Medulla oblongata (tissue), 1 donor: ENCODE measurements around the gene HOXB1.

Source experiments
- DNase-seq: peaks from one replicate; pipeline ENCODE4 v3.0.0-alpha.2; 2015; ENCODE audit errors: extremely low spot score

HOXB1 gene

DNA sequence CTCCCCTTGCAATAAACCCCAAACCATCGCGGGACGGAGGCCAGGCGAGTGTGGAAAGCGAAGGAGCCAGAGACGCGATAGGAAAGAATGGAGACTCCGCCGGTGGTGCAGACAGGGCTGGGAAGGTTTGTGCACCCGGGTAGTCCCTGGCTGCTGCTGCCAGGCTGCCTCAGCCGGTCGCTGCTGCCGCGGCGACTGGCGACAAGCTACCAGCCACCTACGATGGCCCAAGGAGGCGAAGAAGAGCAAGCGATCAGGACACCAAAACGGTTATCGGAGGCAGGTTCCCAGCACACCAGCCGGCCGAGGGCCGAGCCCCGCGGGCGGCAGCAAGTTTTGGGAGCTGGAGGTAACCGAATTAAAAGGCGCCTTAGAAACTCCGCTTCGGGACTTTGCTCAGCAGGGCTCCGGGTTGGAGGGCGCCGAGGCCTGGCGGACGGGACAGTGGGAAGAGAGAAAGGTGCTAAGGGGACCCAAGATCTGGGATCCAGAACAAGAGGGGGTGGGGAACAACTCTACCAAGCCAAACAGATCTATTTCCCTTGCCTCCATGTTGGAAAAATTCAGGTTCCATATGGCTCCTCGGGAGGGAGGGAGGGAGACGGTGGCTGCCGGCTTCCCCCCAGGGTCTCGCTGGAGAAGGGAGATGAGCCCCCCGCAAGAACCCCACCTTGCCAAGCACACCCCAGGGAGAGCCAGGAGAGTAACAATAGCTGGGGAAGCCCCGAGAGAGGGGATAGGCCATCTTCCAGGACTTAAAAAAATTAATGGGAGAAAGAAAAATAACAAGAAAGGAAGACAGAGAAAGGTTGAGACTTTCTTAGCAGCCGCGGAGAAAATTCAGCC, 23.8 kb upstream of the HOXB1 start:
- peak; percentile 12 for DNase-seq

DNA sequence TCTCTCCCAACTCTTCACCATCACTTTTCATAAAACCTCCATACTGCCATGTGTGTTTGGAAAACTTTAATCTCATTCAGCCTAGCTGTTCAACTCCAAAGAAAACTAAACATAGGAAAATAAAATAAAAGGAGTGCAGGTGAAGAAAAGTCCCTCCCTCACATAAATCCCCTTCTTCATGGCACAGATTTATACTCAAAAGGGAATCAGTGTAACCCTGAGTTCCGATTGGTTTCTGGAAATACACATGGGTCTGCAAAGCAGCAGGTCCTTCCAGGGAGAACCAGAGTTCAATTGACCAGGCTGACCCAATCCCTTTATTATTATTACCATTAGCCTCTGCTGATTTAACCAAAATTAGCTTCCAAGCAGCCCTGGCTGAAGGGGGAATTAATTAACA, 23.0 kb upstream of the HOXB1 start:
- peak; percentile 12 for DNase-seq

DNA sequence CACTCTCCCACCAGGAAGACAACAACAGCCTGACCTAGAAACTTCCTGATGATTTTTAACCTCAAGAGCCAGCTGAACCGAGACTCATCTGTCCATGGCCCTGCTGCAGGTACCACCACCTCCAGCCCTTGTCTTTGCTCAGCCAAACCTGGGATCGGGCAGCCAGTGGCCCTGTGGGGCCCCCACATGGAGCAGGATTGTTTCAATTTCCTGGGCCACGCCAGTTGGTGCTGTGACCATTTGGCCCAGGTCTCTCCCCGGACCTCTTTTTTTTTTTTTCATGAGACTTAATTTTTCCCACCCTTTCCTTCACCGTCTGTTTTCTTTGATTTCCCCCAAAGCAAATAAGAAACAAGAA, 22.4 kb upstream of the HOXB1 start:
- DNase-seq, result peak; percentile 4

DNA sequence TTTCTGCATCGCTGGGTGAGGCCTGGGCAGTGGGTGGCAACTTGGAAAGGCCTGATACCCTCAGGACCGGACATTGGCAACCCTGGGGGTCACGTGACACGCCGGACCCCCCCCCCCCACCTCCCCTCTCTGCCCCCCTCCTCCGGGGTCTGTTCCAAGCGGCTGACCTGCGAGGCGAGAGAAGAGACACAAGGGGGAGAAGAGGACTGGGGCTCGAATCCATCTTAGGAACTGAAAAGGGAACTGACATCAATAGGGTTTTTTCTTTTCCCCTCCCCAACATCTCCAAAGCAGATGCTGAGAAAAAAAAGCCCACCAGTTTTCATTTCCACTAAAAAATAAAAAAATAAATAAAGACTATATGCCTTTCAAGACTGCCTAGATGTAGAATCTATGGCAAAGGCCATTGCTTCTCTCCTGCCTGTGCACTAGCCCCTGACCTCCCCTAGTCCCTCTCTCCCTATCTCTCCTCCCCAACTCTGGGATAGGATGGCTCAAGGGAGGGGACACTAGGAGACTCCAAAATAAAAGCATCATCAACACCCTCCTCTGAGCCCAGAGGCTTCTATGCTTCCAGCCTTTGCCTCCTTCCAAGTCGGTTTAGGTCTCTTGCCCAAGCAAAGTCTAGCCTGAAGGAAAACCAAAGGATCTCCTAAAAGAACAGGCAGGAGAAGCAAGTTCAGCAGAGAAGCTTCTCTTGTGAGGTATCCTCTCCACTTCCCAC, 21.8 kb upstream of the HOXB1 start:
- DNase-seq, result peak; percentile 74

DNA sequence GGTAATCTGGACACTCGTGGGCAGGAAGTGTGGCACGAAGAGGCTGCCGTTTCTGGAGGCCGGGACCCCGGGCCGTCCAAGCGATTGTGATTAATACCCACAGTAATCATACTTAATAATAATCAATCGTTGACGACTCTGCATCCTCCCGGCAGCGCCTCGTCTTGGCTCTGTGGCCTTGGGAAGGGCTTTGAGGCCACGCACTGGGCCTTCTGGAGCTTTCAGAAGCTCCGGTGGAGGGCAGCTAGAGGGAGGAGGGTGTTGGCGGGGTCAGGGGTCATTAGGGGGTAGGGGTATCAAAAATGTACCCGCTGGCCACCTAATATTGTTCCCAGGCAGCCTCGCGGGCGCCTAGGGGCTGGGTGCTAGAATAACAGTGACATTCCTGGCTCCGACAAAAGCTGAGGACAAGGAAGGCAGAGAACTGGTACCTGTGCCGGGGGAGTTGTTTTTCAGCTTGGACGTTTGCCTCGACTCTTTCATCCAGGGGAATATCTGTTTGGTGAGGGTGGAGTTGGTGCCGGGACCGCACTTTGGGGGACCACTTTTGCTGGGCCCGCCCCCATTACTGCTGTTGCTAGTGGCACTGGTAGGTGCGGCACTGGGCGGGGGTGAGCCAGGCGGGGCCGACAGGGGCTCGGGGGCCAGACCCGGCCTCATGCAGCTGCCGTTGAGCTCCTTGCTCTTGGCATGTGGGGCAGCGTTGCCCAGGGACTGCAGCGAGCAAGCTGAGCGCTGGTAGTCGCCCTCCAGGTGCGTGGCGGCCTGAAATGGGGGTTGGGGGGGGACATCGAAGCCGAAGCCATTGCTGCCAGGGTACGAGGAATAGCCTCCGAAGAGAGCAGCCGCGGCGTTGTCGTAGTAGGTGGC, 21.0 kb upstream of the HOXB1 start:
- DNase-seq, result peak; percentile 4

DNA sequence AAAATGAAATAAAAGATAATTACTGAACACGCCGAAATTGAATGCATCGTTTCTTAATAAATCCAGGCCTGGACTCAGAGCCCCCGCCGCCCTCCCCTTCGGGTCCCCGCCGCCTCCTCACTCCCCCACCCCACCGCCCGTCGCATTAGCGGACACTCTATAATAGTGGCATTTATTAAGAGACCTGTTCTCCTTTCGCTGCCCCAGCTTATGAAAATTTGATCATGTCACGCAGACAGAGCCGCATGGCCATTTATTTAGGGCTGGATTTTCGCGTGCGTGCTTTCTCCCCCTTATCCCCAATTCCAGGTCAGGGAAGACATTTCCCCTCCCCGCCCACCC, 20.4 kb upstream of the HOXB1 start:
- DNase-seq, result no peak

DNA sequence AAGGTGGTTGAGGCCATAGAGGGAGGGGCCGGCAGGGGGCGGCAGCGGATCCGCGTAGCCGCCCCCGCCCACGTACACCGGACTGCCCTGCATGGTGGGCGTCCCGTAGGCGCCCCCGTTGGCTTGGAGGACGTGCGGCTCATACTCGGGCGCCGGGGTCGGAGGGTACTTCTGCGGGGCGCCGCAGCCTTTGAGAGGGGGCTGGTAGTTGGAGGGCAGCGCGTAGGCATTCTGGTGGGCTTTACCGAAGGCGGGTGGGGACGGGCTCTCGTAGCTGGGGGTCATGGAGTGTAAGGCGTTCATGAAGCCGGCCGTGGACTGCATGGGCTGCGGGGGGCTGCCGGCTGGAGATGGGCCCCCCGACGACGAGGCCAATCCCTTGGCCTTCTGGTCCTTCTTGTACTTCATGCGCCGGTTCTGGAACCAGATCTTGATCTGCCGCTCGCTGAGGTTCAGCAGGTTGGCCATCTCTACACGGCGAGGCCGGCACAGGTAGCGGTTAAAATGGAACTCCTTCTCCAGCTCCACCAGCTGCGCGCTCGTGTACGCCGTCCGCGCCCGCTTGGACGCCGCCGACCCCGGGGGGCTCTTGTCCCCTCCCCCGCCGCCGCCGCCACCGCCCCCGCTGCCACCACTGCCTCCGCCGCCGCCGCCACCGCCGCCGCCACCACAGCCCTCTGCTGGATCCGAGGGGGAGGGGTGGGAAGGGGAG, 19.8 kb upstream of the HOXB1 start:
- DNase-seq, result no peak

DNA sequence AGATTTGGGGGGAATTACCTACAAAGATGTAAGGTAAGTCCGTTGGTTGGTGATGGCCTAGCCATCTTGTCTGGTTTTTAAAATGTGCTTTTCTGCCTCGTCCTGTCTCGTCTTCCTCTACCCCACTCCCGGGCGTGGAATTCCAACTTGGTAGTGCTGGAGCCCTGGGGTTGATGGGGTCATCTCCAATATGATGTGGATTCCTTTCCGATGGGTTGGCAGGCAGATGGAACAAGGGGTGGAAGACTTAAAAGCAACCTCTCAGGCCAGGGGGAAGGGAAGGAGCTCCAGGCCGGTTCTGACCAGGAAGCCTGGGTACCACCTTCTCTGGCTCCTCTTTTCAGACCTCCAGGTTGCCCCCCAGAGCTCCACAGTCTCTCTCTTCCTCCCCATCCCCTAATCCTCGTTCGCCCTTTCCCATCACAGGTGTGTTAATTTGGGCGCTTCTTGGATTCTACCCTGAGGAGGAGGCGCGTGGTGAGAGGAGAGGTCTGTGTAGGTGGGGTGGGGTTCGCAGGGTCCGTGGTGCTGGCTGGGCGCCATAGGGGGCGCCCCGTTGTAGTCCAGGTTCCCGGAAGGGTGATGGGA, 19.2 kb upstream of the HOXB1 start:
- no peak for DNase-seq

DNA sequence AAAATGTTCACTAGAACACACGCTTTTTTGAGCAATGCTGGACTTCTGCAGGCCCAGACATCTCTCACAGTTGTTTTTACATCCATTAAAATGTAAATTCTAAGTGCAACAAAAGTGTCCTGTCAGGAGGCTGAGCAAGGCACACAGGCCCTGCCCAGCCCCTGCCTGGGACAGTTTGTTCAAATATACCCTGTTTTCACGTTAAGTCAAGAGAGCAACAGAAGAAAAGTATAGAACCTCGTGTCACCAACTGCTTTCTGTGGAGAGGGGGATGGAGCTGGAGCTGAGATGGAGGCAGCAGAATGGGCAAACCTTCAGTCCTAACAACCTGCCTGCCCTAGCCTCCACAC, 18.4 kb upstream of the HOXB1 start:
- no peak for DNase-seq

DNA sequence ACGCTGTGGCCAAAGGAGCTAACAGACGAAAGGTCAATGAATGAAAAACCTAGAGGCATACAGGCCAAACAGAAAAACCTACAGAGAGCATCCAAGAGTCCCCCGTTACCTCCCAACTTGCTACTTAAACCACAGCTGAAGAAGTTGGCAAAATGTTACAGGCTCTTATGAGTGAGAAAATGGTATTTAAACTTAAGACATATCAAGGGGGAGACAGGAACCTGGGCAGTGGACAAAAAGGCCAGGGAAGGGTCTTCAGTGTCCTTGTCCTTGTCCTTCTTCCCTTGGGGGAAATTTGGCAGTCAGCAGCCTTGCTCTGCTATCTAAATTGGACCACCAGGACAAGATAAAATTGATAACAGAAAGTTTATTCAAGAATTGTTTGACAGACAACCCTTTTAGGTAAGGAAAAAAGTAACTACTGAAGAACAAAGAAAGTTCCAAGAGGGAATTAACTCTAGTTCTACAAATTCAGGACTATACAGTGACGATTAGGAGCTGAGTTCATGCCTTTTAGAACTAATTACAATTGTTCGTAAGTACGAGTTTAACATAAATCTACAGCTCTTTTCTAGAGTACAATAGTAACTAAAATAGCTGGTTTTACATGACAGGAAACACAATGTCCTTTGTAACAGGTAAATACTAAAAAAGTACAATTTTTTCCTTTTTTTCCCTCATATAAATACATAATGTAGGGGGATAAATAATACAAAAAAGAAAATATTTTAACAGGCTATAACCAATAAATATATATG, 17.9 kb upstream of the HOXB1 start:
- DNase-seq, result no peak

DNA sequence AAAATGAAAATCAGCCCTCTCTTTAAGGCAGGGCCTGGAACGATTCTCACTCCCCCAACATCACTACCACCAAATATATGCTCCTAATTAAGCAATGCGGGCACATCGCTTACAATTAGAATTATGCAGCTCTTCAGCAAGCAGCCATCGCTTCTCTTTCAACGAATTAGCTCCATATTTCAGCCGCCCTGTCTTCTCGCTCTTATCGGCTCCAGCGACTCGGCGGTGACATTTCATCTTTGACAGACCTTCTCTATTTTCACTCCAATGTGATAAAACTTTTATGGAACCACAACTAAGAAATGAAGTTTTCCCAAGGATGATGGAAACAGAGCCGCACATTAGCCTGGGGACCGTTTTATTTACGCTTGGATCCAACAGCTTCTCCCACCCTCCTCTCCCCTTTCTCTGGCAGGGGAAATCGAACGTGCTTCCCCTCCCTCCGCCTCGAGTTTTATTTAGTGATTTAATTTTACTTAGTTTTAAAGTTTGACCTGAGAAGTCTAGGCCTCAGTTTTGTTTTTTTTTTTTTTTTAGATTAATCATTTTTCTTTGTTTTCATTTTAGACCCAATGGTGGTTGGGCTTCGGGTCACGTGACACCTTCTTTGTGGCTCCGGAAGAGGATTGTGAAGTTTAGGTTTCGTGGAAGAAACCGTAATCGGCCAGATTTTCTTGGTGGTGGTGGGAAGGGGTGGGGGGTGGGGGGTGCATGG, 17.2 kb upstream of the HOXB1 start:
- DNase-seq, result no peak

DNA sequence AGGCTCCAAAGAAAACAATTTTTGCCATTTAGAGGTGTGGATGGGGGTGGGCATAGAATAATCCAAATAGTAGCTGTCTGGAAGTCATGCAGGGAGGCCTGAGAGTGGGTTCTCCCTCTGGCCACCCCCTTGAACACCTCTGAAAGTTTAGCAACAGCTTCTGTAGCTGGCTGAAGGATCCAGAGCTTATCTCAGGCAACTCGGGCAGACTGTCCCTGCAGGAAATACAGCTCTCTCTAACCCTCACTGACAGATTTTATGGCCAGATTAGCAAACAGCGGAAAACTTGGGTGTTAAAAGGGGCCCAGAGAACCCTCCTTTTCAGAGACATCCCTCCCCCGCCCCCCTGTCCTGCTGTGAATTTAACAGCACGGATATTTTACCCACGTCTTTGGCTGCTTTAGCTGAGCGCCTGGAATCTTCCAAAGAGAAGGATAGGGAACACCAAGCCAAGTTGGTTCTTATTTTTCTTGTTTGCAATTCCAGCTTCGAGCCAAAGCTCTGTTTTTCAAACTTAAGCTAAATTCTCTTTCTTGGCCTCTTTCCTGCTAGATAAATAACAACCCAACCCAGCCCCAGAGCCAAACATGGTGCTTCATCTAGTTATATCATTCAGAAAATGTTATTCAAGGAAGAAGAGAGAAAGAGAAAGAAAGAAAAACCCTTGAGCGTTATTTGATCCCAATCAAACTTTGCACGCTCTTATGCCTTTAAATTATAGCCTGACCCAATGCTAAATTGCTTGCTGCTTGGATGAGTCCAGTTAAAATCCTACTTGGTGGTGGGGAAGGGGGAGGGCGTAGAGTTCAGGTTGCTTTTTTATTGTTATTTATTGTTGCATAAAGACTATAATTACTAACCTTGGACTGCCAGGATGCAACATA, 16.4 kb upstream of the HOXB1 start:
- DNase-seq, result peak; percentile 56

DNA sequence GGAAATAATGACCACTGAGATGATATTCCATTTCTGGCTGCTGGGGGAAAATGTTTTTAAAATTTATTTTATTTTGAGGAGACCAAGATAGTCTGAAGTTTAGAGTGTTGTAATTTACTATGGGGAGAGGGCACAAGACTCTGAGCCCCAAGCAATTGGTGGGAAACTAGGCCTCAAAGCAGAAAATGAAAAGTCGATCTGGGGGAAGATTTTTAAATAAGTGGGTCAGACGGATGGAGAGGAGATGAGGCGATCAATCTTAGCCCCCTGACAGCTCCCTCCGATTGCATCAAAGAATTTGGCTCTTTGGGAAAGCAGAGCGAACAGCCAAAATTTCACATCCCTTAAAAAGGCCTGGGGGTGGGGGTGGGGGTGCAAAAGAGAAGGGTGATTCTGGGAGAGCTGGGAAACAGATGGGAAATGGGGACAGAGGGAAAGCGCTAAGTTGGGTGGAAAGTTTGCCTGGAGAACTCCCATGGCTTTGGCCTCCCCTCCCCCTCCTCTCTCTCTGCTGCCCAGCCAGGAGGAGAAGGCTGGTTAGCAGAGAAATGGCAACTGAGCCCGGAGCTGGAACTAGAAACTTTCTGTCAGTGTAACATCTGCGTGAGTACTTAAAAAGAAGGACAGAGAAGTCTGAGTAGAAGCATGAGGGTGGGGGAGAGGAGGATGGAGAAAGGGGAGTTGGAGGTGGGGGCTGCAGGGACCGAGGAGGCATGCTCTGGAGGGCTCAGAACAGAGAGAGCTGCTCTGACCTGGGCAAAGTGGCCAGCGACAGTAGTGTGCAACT, 15.5 kb upstream of the HOXB1 start:
- DNase-seq, result peak; percentile 60

DNA sequence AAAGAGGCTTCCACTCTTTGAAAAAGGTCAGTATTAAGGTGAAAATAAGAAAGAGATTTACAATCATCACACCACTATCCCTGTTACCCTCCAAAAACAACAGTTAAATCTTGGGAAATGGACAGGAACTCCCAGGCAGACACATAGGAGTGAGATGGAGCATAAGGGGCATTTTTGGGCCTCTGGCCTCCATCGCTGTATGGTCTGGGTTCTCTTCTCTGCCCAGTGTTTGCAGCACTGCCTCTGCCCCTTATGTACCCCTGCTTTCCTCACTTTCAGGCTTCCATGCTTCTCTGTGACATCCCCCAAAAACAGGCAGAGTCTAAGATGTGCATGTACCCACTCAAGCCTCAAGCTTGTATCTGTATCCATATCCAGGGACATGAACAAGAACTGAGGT, 14.7 kb upstream of the HOXB1 start:
- DNase-seq, result no peak

DNA sequence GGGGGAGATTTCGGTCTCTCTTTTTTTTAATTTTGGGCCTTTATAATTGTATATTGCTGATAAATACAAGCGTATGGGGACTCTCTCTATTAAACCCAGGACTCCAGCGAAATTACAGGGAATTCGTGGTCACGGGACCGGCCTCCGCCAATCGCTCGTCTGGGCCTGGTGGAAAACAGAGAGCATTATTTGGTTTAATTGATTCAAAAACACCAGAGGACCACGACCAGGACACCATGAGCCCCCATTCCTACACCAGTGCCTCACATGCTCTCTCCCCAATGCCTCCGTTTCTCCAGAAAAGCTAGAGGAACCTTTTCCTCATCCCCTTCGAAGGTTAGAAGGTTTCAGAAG, 14.2 kb upstream of the HOXB1 start, which contains the start of gene HOXB2:
TSS of gene HOXB2 (minus strand) at position 88 of the 354 bp plus-strand sequence. CDS start 198 bp downstream, outside the sequence.
- DNase-seq, result peak; percentile 77

DNA sequence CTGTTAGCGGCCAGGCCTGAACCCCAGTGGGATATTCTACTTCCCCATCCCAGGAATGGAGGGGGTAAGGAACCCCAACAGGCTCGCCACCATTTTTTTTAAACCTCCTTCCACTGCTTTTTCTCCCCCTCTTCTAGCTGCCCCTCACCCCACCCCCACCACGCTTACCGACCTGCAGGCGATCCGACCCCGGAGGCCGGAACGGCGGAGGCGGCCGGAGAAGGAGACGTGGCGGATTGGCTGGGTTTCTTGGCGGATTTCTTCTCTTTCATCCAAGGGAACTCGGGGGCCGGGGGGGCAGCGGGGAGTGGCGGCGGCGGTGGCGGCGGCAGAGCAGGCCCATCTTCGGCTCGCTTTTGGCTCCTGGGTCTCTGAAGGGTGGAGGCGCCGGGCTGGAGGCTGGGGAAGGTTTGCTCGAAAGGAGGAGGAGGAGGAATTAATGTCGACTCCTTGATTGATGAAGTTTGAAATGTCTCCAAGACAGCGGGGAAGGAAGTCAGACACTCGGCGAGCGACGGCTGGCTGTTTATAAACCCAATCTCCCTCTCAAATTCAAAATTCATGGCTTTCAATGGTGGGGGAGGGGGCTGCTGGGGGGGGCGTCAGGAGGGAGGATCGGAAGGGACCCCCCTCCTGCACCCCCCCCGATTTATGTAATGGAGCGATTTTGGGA, 13.7 kb upstream of the HOXB1 start:
- peak; percentile 77 for DNase-seq

DNA sequence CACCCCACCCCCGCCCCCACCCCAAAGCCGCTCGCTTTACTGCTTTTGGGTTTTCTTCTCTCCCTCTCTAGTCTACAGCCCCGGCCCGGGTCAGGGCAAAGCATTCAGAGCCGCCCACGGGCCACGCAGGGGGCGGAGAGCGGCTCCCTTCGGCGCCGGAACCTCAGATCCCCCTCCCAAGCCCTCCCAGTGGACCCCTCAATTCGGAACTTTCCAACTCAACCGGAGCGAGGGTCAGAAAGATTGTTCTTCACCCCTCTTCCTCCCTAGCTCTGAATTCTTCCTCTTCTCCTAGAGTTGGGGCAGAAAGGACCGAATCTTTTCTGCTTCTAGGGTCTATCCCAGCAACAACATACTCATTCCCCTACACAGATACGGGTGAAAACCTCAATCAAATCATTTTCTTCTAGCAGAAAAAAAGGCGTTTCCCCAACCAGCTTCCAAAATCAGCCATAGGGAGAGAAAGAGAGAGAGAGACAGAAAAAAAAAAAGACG, 13.1 kb upstream of the HOXB1 start:
- peak; percentile 26 for DNase-seq
